Measurements from ENCODE around the gene NTSR1. TPM values are rescaled to one million over a fixed set of nuclear protein-coding genes. Genes with fewer than 3 reads are reported as not detected.

Gene NTSR1
- total RNA-seq, 1 experiment from 2014 or later, result 0.98 TPM

GRCh38 chr20:62714006-62714405 is 5.4 kb downstream of the NTSR1 start:
- Histone ChIP-seq H3K4me3 (no peak overlapping the region), H3K4me2 (no peak overlapping the region), H3K36me3 (ENCODE audit: low read depth) (no peaks in the 10 kb centered on the region), H3K27ac (no peak overlapping the region), H3K4me1 (replicated peaks; ENCODE audit: insufficient read depth) (peaks cover 16% of the 10 kb centered on the region), H3K9me2 (ENCODE audit: insufficient read depth) (no peaks in the 10 kb centered on the region), H3F3A (ENCODE audit: insufficient read depth, low read depth) (0 out of 2 replicates have a peak, but pooled peaks cover 7% of the 10 kb centered on the region), H2AFZ (no peak overlapping the region), H3K27me3 (ENCODE audit: insufficient read depth, low read depth) (no peaks in the 10 kb centered on the region), H3K9me3 (ENCODE audit: insufficient read depth, low read depth) (no peaks in the 10 kb centered on the region), H3K79me2 (ENCODE audit: low read depth) (peaks cover 36% of the 10 kb centered on the region), H4K20me1 (ENCODE audit: insufficient read depth) (no peaks in the 10 kb centered on the region; the same call in 1 of the 2 replicates)
- TF ChIP-seq EZH2 (IDR thresholded peaks at IDR 0.05; ENCODE audit: low read depth), result no peak
- ChIA-PET POLR2A (ENCODE audit: unreplicated experiment) (no interaction called here), CTCF (no interaction called here)
- intact Hi-C loops (cut with micrococcal nuclease; ENCODE audit: unreplicated experiment), result no loop called here
- DNase-seq, result no peak
- no TSS peak for BruUV-seq (replicated peaks)

GRCh38 chr20:62714799-62715198 is 6.2 kb downstream of the NTSR1 start:
- TF ChIP-seq EZH2 (IDR thresholded peaks at IDR 0.05; ENCODE audit: low read depth) (no peak), CTCF (conservative IDR thresholded peaks at IDR 0.05) (no peak)
- no TSS peak for BruUV-seq (replicated peaks)
- Histone ChIP-seq H3K27ac (no peak overlapping the region), H3K9me3 (ENCODE audit: insufficient read depth, low read depth) (no peaks in the 10 kb centered on the region), H3K4me3 (no peak overlapping the region), H3K79me2 (ENCODE audit: low read depth) (peaks cover 33% of the 10 kb centered on the region), H3F3A (ENCODE audit: insufficient read depth, low read depth) (0 out of 2 replicates have a peak, but pooled peaks cover 7% of the 10 kb centered on the region), H3K27me3 (ENCODE audit: insufficient read depth, low read depth) (no peaks in the 10 kb centered on the region), H3K4me1 (replicated peaks; ENCODE audit: insufficient read depth) (peaks cover 16% of the 10 kb centered on the region), H4K20me1 (ENCODE audit: insufficient read depth) (no peaks in the 10 kb centered on the region; the same call in 1 of the 2 replicates), H2AFZ (no peak overlapping the region), H3K36me3 (ENCODE audit: low read depth) (no peaks in the 10 kb centered on the region), H3K9me2 (ENCODE audit: insufficient read depth) (no peaks in the 10 kb centered on the region), H3K4me2 (no peak overlapping the region)
- no peak for DNase-seq
- intact Hi-C loops (cut with micrococcal nuclease; ENCODE audit: unreplicated experiment), result no loop called here
- CTCF ChIA-PET, result interaction anchor here (0.6 kb wide), 1 partner anchor 41 kb away, joined by 3 read pairs; no protein-coding TSS in a partner anchor
- POLR2A ChIA-PET (ENCODE audit: unreplicated experiment), result no interaction called here

- H3K36me3 ChIP-seq (ENCODE audit: low read depth), result no peaks in the 10 kb centered on the region
- no peak overlapping the region for H3K27ac ChIP-seq
- no peaks in the 10 kb centered on the region for H3K27me3 ChIP-seq (ENCODE audit: insufficient read depth, low read depth)
- no peak overlapping the region for H3K4me3 ChIP-seq
- no peak overlapping the region for H3K4me2 ChIP-seq
- no peak for DNase-seq
- H4K20me1 ChIP-seq (ENCODE audit: insufficient read depth), result no peaks in the 10 kb centered on the region; the same call in 1 of the 2 replicates
- no peak overlapping the region for H2AFZ ChIP-seq
- TF ChIP-seq EZH2 (IDR thresholded peaks at IDR 0.05; ENCODE audit: low read depth) (no peak), CTCF (conservative IDR thresholded peaks at IDR 0.05) (no peak)
- H3K9me3 ChIP-seq (ENCODE audit: insufficient read depth, low read depth), result no peaks in the 10 kb centered on the region
- CTCF ChIA-PET, result no interaction called here
- no peaks in the 10 kb centered on the region for H3K9me2 ChIP-seq (ENCODE audit: insufficient read depth)
- H3K79me2 ChIP-seq (ENCODE audit: low read depth), result peaks cover 29% of the 10 kb centered on the region
- POLR2A ChIA-PET (ENCODE audit: unreplicated experiment), result no interaction called here
- H3F3A ChIP-seq (ENCODE audit: insufficient read depth, low read depth), result 0 out of 2 replicates have a peak, but pooled peaks cover 7% of the 10 kb centered on the region
- H3K4me1 ChIP-seq (replicated peaks; ENCODE audit: insufficient read depth), result peaks cover 16% of the 10 kb centered on the region
- intact Hi-C loops (cut with micrococcal nuclease; ENCODE audit: unreplicated experiment), result no loop called here
- BruUV-seq (replicated peaks), result no TSS peak
Measured at GRCh38 chr20:62715201-62715600, 6.6 kb downstream of the NTSR1 start.

All from PC-9 (cell line).